Measurements from ENCODE around the gene KNL1.
"Not testable (repeated sequence)": the region's sequence is repeated elsewhere in the genome, so short reads cannot be mapped to it uniquely, and the experiment has no call there.

KNL1 gene

DNA sequence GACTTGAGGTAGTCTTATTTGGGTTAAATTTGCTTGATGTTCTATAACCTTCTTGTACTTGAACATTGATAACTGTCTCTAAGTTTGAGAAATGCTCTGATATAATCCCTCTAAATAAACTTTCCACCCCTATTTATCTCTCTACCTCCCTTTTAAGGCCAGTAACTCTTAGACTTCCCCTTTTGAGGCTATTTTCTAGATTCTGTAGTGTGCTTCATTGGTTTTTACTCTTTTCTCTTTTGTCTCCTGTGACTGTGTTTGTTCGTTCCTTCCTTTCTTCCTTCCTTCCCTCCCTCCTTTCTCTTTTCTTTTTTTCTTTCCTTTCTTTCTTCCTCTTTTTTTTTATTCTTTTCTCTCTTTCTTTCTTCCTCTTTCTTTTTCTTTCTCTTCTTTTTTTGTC is 86.9 kb downstream of the KNL1 start:
- DNase-seq: not testable (repeated sequence)

DNA sequence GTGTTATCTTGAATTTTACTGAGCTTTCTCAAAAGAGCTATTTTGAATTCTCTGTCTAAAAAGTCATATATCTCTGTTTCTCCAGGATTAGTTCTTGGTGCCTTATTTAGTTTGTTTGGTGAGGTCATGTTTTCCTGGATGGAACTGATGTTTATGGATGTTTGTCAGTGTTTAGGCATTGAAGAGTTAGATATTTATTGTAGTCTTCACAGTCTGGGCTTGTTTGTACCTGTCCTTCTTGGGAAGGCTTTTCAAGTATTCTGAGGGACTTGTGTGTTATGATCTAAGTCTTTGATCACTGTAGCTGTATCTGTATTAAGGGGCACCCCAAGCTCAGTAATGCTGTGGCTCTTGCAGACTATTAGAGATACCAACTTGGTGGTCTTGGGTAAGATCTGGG is 90.3 kb downstream of the KNL1 start:
- DNase-seq: no peak

DNA sequence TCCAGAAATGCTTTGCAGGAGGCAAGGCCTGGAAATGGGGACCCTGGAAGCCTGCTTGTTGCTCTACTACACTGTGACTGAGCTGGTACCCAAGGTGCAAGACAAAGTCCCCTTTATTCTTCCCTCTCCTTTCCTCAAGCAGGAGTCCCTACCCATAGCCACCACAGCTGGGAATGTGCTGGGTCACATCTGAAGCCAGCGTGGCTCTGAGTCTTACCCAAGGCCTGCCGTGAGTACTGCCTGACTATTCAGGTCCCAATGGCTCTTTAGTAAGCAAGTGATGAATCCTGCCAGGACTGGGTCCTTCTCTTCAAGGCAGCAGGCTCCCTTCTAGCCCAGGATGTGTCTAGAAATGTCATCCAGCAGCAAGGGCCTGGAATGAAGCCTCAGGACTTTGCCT is 91.3 kb downstream of the KNL1 start:
- no peak for DNase-seq

DNA sequence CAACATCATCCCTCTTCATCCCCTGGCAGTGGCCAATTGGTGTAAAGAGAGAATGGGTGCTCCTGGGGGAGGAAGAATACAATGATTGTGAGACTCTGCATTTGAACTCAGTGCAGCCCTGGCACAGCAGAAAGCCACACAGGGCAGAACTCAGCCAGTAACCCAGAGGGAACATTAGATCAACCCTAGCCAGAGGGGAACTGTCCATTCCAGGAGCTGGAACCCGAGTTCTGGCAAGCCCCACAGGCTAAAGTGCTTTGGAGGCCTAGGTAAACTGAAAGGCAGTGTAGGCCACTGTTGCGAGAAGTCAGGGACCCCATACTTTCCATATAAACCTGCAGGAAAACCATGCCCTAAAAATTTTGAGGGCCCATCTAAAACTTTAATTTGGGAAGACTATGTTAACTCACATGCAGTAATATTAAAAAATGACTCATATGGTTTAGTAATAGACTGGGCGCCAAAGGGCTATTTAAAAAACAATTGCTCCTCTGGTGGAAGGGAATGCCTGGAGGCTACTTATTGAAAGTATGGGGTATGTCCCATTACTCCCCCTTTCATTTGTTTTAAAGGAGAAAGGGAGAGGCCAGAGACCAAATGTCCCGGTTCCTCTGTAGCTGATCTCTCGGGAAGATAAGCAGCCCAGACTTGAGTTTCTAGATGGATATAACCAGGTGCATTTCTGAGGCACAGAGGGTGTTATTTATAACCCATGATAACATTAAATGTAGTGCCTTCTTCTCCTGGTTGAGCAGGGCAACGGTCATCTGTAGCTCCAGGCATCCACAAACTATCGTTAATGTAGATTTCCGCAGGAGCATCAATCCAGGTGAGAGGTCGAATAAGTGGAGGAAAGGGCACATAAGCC is 95.1 kb downstream of the KNL1 start:
- DNase-seq: no peak

DNA sequence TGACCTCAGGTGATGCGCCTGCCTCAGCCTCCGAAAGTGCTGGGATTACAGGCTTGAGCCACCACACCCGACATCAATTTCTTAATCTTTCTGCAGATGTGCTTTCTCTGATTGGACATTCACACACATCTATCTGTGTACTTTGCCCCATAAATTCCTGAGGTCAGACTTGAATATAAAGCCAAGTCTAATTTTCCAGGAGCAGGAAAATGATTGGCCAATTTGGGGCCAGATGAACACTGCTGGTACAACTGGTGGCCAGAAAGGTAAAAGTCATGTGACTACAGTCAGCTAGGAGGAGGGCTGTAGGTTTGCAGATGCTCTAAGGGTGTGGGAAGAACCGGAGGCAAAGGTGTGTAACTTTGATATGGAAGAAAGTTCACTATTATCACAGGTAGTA is 97.7 kb downstream of the KNL1 start:
- DNase-seq: no peak

DNA sequence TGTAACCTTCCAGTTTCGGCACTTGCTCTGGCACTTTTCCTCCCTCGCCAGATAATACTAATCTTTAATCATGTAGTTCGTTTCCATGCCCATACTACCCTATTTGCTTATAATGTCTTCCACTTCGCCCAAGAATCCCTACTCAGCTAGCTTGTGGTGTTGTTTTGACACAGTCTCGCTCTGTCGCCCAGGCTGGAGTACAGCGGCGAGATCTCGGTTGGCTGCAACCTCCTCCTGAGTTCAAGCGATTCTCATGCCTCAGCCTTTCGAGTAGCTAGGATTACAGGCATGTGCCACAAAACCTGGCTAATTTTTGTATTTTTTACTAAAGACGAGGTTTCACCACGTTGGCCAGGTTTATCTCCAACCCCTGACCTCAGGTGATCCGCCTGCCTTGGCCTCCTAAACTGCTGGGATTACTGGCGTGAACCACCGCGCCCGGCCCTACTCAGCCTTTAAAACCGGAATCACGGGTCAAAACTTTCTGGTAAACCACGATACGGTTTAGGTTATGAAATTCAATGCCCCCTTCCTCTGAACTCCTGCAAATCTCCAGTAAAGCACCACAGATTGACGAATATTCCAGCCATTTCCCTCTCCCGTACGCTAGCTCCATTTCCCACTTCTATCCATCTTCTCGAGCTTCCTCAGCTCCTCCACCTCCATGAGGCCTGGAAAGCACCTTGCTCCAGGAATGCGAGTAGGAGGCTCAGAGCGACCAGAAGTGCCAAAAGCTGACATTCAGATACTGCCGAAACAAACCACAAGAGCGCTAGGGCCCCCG is 100.0 kb downstream of the KNL1 start:
- peak in 1 of 2 experiments; percentile 22 for DNase-seq

DNA sequence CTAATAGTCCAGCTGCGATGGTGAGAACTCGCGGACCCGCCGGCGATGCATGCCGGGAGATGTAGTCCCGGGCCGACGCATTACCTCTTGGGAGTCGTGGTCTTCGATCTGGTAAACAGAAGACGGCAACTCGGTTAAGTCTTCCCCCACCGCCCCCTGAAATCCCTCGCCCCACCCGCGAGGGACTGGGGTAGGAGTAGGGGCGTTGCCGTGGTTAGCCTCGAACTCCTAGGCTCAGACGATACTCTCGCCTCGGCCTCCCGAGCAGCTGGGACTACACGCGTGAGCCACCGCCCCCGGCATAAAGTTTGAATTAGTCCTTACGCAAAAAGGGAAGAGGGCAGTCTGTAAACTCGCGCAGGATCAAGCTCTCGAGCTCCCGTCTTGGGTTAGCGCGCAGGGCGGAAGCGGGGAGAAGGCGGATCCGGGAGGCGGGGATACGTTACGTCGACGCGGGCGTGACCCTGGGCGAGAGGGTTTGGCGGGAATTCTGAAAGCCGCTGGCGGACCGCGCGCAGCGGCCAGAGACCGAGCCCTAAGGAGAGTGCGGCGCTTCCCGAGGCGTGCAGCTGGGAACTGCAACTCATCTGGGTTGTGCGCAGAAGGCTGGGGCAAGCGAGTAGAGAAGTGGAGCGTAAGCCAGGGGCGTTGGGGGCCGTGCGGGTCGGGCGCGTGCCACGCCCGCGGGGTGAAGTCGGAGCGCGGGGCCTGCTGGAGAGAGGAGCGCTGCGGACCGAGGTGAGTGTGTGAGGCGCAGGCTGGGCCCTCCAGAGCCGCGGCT is 100.8 kb downstream of the KNL1 start, which contains the start of gene RAD51:
Gene RAD51 (plus strand): TSS at position 487 of the 781 bp plus-strand sequence. CDS start 3,585 bp downstream, outside the sequence.
- DNase-seq: peak; percentile 89 to 91

DNA sequence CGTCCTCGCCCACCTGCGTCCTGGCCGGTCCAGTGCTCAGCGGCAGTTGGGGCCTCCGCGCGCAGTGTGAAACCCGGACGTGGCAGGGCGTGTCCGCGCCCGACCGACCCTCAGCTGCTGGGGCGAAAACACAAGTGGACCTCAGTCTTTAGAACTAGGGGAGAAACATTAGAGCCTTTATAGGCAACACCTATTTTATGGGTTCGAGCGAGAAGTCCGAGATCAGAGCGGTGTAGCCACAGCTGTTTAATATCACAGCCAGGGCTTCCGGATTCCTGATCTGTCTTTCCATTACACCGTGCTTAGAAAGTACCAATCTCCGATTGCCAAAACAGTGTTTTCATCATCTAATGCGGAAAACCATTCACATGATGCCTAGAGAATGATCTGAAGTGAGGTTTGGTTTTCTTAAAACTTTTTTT is 101.4 kb downstream of the KNL1 start:
- DNase-seq: no peak

DNA sequence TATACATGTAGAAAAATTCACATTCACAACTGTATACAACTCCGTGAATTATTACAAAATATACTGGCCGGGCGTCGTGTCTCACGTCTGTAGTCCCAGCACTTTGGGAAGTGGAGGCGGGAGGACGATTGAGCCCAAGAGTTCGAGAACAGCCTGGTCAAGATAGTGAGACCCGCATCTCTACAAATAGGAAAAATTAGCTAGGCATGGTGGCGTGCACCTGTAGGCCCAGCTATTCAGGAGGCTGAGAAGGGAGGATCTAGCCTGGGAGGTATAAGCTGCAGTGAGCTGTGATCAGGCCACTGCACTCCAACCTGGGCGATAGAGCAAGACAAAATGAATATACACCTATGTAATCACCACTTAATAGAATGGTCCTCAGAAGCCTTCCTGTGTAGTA is 102.2 kb downstream of the KNL1 start:
- DNase-seq: no peak

DNA sequence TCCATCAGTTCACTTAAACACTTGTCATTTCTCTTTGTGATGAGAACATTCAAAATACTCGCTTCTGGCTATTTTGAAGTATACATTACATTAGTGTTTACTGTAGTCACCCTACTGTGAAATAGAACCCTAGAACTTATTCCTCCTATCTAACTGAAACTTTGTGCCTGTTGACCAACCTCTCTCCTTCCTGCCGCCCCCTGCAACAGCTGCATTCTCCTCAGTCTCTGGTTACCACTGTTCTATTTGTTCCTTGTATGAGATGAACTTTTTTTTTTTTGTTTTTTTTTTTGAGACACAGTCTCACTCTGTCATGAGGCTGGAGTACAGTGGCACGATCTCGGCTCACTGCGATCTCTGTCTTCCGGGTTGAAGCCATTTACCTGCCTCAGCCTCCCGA is 103.9 kb downstream of the KNL1 start:
- DNase-seq: no peak

DNA sequence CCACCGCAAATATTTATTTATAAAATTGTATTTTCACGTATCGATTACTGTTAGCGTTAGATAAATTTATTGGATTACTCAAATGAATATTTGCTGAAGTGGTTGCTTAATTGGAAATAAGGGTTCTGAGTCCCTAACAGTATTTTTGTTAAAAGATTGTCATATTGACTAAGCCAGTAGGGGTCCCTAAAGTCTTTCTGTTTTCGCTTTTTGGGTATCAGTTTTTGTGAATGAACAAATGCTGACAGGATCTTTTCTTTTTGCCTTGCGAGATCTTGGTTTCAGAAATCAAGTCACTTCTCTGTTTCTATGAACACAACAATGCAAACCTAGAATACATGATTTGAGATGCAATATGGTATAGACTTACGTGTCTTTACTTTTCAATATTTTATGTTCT is 108.0 kb downstream of the KNL1 start:
- DNase-seq: no peak

DNA sequence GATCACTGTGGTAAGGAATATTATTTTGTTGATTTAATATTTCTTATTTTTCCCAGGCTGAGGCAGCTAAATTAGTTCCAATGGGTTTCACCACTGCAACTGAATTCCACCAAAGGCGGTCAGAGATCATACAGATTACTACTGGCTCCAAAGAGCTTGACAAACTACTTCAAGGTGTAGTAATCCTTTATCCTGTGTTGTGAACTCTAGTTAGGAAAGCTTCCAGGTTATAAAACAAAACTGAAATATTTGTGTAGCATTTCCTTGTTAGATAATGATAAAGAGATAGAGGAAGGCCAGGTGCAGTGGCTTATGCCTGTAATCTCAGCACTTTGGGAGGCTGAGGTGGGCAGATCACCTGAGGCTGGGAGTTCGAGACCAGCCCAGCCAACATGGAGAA is 112.1 kb downstream of the KNL1 start:
- DNase-seq: no peak

All from SHP77 (cell line).